Body of pancreas (tissue), 4 donors: ENCODE results near the gene GALNT15. TPM values are rescaled to one million over a fixed set of nuclear protein-coding genes. Genes with fewer than 3 reads are reported as not detected.

ENCODE experiments used
- ATAC-seq: fragments of 150-250 bp; one replicate; pipeline ENCODE4 v1.9.1; 2016
- DNase-seq, 4 donors: peaks; one replicate each; pipeline ENCODE4 v3.0.0-alpha.2; 2019
- H3K27ac ChIP-seq, 4 donors: fragments of 200-600 bp; sonication (generic); 1 replicate in 3 of 4; 2 replicates in 1 of 4; pipeline versions ENCODE4 v1.5.1 to v1.6.1; 2016 to 2019; ENCODE audit warnings: mild to moderate bottlenecking in 1 of 4, mixed read lengths in 1 of 4, moderate library complexity in 1 of 4
- H3K27me3 ChIP-seq, 2 donors: fragments of 200-600 bp; sonication (generic); one replicate each; pipeline ENCODE4 v1.6.0; 2016; ENCODE audit warnings: mild to moderate bottlenecking in 1 of 2
- H3K36me3 ChIP-seq, 2 donors: fragments of 200-600 bp; sonication (generic); replicated peaks in 1 of 2; 2 replicates each; pipeline ENCODE4 v1.5.1; 2016; ENCODE audit warnings: low read depth in 2 of 2; ENCODE audit not compliant: insufficient read depth in 1 of 2
- H3K4me1 ChIP-seq: fragments of 200-600 bp; sonication (generic); one replicate; pipeline ENCODE4 v1.6.0; 2016
- H3K4me3 ChIP-seq, 2 donors: fragments of 200-600 bp; sonication (generic); 1 replicate in 1 of 2; 2 replicates in 1 of 2; pipeline ENCODE4 v1.5.1; 2016 to 2019
- H3K9me3 ChIP-seq, 3 donors: fragments of 200-600 bp; sonication (generic); 1 replicate in 2 of 3; 2 replicates in 1 of 3; pipeline ENCODE4 v1.5.1; 2016
- POLR2A ChIP-seq, 3 donors: fragments of 450-650 bp; IDR thresholded peaks; one replicate each; pipeline ENCODE4 v1.6.1; 2016; ENCODE audit warnings: antibody characterized with exemption in 3 of 3, mild to moderate bottlenecking in 2 of 3
- WGBS, 2 donors: methylation state at CpG; one replicate each; pipeline ENCODE4 v1.1.5; 2017; 5-methylcytosine and 5-hydroxymethylcytosine counted together
- intact Hi-C: fragments of 100-400 bp; cut with DNase I; formaldehyde crosslinking; loops from one replicate; pipeline ENCODE4 v1.15.1; 2023
- total RNA-seq, 2 donors: library from RNA; depleted of rRNA; stranded (reverse); fragments of >200 nt; gene quantifications; one replicate each; pipeline ENCODE4 v1.1.0, GENCODE V29; 2016
- TF ChIP-seq, protein P1 (sequence below), 7 experiments: fragments of 450-650 bp in 4 of 7; fragments of 200-600 bp in 3 of 7; sonication (generic) in 3 of 7; IDR thresholded peaks; one replicate each; pipeline ENCODE4 v1.5.1; 2016 to 2019; ENCODE audit warnings: antibody characterized with exemption in 7 of 7

Gene GALNT15
- total RNA-seq, 2 donors from 2014 or later: 21.8 to 26.0 TPM

GRCh38 chr3:16186565-16186964, 12.1 kb downstream of the GALNT15 start:
- H3K27me3 ChIP-seq: no peaks in the 10 kb centered on the region
- no peak overlapping the region for H3K27ac ChIP-seq
- no peak overlapping the region for H3K4me3 ChIP-seq
- no peaks in the 10 kb centered on the region for H3K9me3 ChIP-seq
- ATAC-seq: no peak
- intact Hi-C loops: no loop called here
- no peaks in the 10 kb centered on the region for H3K36me3 ChIP-seq
- TF ChIP-seq, protein P1, sequence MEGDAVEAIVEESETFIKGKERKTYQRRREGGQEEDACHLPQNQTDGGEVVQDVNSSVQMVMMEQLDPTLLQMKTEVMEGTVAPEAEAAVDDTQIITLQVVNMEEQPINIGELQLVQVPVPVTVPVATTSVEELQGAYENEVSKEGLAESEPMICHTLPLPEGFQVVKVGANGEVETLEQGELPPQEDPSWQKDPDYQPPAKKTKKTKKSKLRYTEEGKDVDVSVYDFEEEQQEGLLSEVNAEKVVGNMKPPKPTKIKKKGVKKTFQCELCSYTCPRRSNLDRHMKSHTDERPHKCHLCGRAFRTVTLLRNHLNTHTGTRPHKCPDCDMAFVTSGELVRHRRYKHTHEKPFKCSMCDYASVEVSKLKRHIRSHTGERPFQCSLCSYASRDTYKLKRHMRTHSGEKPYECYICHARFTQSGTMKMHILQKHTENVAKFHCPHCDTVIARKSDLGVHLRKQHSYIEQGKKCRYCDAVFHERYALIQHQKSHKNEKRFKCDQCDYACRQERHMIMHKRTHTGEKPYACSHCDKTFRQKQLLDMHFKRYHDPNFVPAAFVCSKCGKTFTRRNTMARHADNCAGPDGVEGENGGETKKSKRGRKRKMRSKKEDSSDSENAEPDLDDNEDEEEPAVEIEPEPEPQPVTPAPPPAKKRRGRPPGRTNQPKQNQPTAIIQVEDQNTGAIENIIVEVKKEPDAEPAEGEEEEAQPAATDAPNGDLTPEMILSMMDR (IDR thresholded peaks at IDR 0.05): no peak
- no peak for TF ChIP-seq POLR2A (IDR thresholded peaks at IDR 0.05)
- no peak for DNase-seq
- 50 to 51% methylated on average over 3 of the region's 3 CpGs for WGBS, 2 donors
- H3K4me1 ChIP-seq: peaks cover 1% of the 10 kb centered on the region

- TF ChIP-seq, protein P1 (IDR thresholded peaks at IDR 0.05): no peak
- TF ChIP-seq POLR2A (IDR thresholded peaks at IDR 0.05): no peak
- ATAC-seq: no peak
- intact Hi-C loops: no loop called here
These were observed 12.8 kb downstream of the GALNT15 start for GRCh38 chr3:16187213-16187790.

DNA sequence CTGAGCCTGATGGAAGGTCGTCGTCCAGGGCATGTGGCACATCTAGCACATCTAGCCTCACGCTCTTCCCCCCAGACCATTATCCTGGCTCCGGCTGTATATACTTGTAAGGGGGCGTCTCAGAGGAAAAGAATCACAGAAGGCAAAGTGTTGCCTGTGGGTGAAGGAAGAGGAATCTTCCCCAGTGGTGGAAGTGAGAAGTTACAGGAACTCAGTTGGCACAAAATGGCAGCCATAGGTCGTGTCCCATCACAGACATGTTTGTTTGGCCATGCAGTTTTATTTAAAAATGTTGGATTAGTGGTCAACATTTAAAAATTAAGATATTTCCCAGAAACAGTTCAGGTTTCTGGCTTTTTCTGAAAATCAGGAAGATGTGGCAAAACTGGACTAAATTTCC, 13.6 kb downstream of the GALNT15 start:
- no peaks in the 10 kb centered on the region for H3K9me3 ChIP-seq

More at GRCh38 chr3:16187213-16187790, 12.8 kb downstream of the GALNT15 start:
- H3K9me3 ChIP-seq: no peaks in the 10 kb centered on the region
- peaks cover 5% of the 10 kb centered on the region for H3K4me1 ChIP-seq
- H3K27me3 ChIP-seq: no peaks in the 10 kb centered on the region
- no peak for DNase-seq
- 79 to 81% methylated on average over 5 of the region's 5 CpGs for WGBS, 2 donors
- H3K4me3 ChIP-seq: no peak overlapping the region
- no peak overlapping the region for H3K27ac ChIP-seq
- no peaks in the 10 kb centered on the region for H3K36me3 ChIP-seq

GRCh38 chr3:16189201-16189600, 14.7 kb downstream of the GALNT15 start:
- intact Hi-C loops: no loop called here
- no peak for ATAC-seq

More for the DNA sequence above, 13.6 kb downstream of the GALNT15 start:
- no peak for DNase-seq
- H3K27ac ChIP-seq: no peak overlapping the region
- H3K27me3 ChIP-seq: no peaks in the 10 kb centered on the region
- no peak overlapping the region for H3K4me3 ChIP-seq
- ATAC-seq: no peak
- 82 to 83% methylated on average over 6 of the region's 6 CpGs for WGBS, 2 donors
- H3K36me3 ChIP-seq: no peaks in the 10 kb centered on the region
- TF ChIP-seq, protein P1 (IDR thresholded peaks at IDR 0.05): no peak
- TF ChIP-seq POLR2A (IDR thresholded peaks at IDR 0.05): no peak
- intact Hi-C loops: no loop called here
- H3K4me1 ChIP-seq: peaks cover 5% of the 10 kb centered on the region

More at GRCh38 chr3:16189201-16189600, 14.7 kb downstream of the GALNT15 start:
- no peak overlapping the region for H3K4me3 ChIP-seq
- H3K36me3 ChIP-seq: no peaks in the 10 kb centered on the region
- H3K27ac ChIP-seq: no peak overlapping the region
- H3K27me3 ChIP-seq: no peaks in the 10 kb centered on the region
- no peak for TF ChIP-seq POLR2A (IDR thresholded peaks at IDR 0.05)
- TF ChIP-seq, protein P1 (IDR thresholded peaks at IDR 0.05): no peak
- no peak for DNase-seq
- peaks cover 5% of the 10 kb centered on the region for H3K4me1 ChIP-seq
- H3K9me3 ChIP-seq: no peaks in the 10 kb centered on the region
